ENCODE results near the gene TLE4. TPM values are rescaled to one million over a fixed set of nuclear protein-coding genes. Genes with fewer than 3 reads are reported as not detected.

Gene TLE4
- polyA plus RNA-seq, 1 of the 3 experiments (the other 2 are of a cell fraction), result 40.4 TPM

DNA sequence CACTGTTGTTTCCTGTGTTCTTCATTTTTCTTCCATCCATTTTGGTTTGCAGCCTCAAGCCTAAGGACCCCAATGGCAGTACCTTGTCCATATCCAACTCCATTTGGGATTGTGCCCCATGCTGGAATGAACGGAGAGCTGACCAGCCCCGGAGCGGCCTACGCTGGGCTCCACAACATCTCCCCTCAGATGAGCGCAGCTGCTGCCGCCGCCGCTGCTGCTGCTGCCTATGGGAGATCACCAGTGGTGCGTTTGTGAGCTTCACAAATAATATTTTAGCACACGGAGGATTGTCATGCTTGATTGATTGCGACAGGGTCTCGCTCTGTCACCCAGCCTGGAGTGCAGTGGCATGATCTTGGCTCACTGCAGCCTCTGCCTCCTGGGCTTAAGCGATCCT is 136.8 kb downstream of the TLE4 start:
- H3K9me3 ChIP-seq, result no peaks in the 10 kb centered on the region
- H3K79me2 ChIP-seq (ENCODE audit: insufficient read depth), result peaks cover 5% of the 10 kb centered on the region; the same call in 1 of the 2 replicates
- no peak overlapping the region for H3K9ac ChIP-seq
- no peak overlapping the region for H2AFZ ChIP-seq (ENCODE audit: low read depth)
- no peaks in the 10 kb centered on the region for H3K27me3 ChIP-seq (ENCODE audit: insufficient read depth)
- ChIA-PET CTCF (interaction anchor here (0.9 to 1.4 kb wide), 3 partner anchors 9 to 23 kb away, joined by 3 to 5 read pairs (median 3); no protein-coding TSS in a partner anchor), POLR2A (interaction anchor here (0.6 kb wide), 1 partner anchor 34 kb away, joined by 3 read pairs; no protein-coding TSS in a partner anchor)
- H4K20me1 ChIP-seq (ENCODE audit: insufficient read depth), result no peaks in the 10 kb centered on the region
- H3K4me1 ChIP-seq (ENCODE audit: control insufficient read depth in 1 of 2, insufficient read depth in 2 of 2, low read depth in 1 of 2, low read length in 1 of 2), result no peaks in the 10 kb centered on the region
- 96% methylated on average over 13 of the region's 13 CpGs for WGBS (ENCODE audit: low lambda C conversion rate)
- no peaks in the 10 kb centered on the region for H3F3A ChIP-seq (replicated peaks; ENCODE audit: insufficient read depth)
- H3K9me2 ChIP-seq, result no peaks in the 10 kb centered on the region
- H3K27ac ChIP-seq (ENCODE audit: low read depth in 2 of 2, low read length in 1 of 2), result no peak overlapping the region
- TF ChIP-seq, protein P1, sequence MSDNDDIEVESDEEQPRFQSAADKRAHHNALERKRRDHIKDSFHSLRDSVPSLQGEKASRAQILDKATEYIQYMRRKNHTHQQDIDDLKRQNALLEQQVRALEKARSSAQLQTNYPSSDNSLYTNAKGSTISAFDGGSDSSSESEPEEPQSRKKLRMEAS (IDR thresholded peaks at IDR 0.05; ENCODE audit: low read depth), result no peak
- no peak for TF ChIP-seq RFX5 (IDR thresholded peaks at IDR 0.05; ENCODE audit: low read length)
- TF ChIP-seq, protein P2, sequence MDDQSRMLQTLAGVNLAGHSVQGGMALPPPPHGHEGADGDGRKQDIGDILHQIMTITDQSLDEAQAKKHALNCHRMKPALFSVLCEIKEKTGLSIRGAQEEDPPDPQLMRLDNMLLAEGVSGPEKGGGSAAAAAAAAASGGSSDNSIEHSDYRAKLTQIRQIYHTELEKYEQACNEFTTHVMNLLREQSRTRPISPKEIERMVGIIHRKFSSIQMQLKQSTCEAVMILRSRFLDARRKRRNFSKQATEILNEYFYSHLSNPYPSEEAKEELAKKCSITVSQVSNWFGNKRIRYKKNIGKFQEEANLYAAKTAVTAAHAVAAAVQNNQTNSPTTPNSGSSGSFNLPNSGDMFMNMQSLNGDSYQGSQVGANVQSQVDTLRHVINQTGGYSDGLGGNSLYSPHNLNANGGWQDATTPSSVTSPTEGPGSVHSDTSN (IDR thresholded peaks at IDR 0.05), result no peak
- no peak for TF ChIP-seq EP300 (IDR thresholded peaks at IDR 0.05; ENCODE audit: borderline replicate concordance in 1 of 2, low read depth in 1 of 2, low read length in 1 of 2)
- no peak for TF ChIP-seq NFIC (IDR thresholded peaks at IDR 0.05; ENCODE audit: borderline replicate concordance)
- no peak for TF ChIP-seq JUND (IDR thresholded peaks at IDR 0.05)
- TF ChIP-seq GATA2 (CRISPR knock-in tag; IDR thresholded peaks at IDR 0.05), result no peak
- TF ChIP-seq, protein P3, sequence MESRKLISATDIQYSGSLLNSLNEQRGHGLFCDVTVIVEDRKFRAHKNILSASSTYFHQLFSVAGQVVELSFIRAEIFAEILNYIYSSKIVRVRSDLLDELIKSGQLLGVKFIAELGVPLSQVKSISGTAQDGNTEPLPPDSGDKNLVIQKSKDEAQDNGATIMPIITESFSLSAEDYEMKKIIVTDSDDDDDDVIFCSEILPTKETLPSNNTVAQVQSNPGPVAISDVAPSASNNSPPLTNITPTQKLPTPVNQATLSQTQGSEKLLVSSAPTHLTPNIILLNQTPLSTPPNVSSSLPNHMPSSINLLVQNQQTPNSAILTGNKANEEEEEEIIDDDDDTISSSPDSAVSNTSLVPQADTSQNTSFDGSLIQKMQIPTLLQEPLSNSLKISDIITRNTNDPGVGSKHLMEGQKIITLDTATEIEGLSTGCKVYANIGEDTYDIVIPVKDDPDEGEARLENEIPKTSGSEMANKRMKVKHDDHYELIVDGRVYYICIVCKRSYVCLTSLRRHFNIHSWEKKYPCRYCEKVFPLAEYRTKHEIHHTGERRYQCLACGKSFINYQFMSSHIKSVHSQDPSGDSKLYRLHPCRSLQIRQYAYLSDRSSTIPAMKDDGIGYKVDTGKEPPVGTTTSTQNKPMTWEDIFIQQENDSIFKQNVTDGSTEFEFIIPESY (IDR thresholded peaks at IDR 0.05; ENCODE audit: borderline replicate concordance, low read depth), result no peak
- no peak for TF ChIP-seq SMC3 (IDR thresholded peaks at IDR 0.05; ENCODE audit: low read depth, low read length)
- TF ChIP-seq SIN3A (IDR thresholded peaks at IDR 0.05; ENCODE audit: borderline replicate concordance, low read depth, low read length), result no peak
- no peak overlapping the region for H3K4me3 ChIP-seq (ENCODE audit: low read depth in 2 of 2, low read length in 1 of 2)
- no peak overlapping the region for H3K4me2 ChIP-seq
- DNase-seq, result no peak
- peaks cover 87 to 88% of the 10 kb centered on the region in 2 experiments for H3K36me3 ChIP-seq (replicated peaks in 1 of 2; ENCODE audit: control insufficient read depth in 1 of 2, insufficient read depth in 2 of 2, low read length in 1 of 2)

DNA sequence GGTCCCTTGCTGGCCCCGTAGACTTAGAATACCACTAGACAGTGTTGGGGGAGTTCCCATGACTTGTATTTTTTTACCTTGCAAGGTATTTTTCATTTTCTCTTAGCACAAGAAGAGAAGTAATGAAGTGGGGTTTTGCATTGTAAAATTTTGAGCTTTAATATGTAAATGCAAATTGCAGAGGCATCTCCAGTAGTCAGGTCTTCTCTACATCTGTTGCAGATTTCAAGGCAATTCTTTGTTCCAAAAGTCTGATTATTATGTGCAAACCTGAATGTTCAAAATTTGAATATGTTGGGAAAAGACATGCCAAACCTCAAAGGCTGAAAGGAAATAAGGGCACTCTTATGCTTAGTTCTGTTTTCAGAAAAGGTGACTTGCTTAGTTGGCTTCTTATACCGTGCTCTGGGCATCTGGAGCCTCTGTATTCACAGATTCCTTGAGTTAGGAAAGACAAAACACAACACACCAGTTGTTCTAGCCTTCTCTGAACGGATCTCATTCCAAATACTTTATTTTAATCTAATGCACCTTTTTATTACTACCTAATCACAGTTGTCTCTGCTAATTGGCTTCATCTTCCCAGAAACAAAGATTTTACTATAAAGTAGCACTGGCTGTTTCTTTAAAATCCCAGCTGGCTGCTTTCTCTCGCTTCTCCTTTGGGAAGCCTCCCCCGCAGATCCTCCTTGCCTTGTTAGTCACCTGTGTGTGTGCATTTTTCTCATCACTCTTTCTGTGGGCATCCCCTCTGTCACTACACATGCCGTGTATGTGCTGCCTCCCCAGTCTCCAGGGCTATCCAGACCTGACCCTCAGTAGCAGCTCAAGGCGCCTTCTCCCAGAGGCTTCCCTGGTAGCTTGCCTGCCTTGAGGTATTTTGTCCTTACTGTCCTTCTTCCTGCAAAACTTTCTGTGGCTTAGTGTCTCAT is 138.2 kb downstream of the TLE4 start:
- CTCF ChIA-PET, result no interaction called here
- WGBS (ENCODE audit: low lambda C conversion rate), result 95% methylated on average over 7 of the region's 7 CpGs

More for the DNA sequence above, 138.2 kb downstream of the TLE4 start:
- no peaks in the 10 kb centered on the region for H3K4me1 ChIP-seq (ENCODE audit: control insufficient read depth in 1 of 2, insufficient read depth in 2 of 2, low read depth in 1 of 2, low read length in 1 of 2)
- H4K20me1 ChIP-seq (ENCODE audit: insufficient read depth), result no peaks in the 10 kb centered on the region
- no peak overlapping the region for H3K27ac ChIP-seq (ENCODE audit: low read depth in 2 of 2, low read length in 1 of 2)
- POLR2A ChIA-PET, result no interaction called here
- H3K4me3 ChIP-seq (ENCODE audit: low read depth in 2 of 2, low read length in 1 of 2), result no peak overlapping the region
- no peaks in the 10 kb centered on the region for H3K27me3 ChIP-seq (ENCODE audit: insufficient read depth)
- TF ChIP-seq, protein P4, sequence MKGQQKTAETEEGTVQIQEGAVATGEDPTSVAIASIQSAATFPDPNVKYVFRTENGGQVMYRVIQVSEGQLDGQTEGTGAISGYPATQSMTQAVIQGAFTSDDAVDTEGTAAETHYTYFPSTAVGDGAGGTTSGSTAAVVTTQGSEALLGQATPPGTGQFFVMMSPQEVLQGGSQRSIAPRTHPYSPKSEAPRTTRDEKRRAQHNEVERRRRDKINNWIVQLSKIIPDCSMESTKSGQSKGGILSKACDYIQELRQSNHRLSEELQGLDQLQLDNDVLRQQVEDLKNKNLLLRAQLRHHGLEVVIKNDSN (IDR thresholded peaks at IDR 0.05; ENCODE audit: borderline replicate concordance, low read depth), result no peak
- TF ChIP-seq EZH2phosphoT487 (IDR thresholded peaks at IDR 0.05; ENCODE audit: borderline replicate concordance, low read depth), result no peak
- TF ChIP-seq RFX5 (IDR thresholded peaks at IDR 0.05; ENCODE audit: low read length), result no peak
- no peaks in the 10 kb centered on the region for H3K9me2 ChIP-seq
- H3F3A ChIP-seq (replicated peaks; ENCODE audit: insufficient read depth), result no peaks in the 10 kb centered on the region
- peaks cover 87 to 93% of the 10 kb centered on the region in 2 experiments for H3K36me3 ChIP-seq (replicated peaks in 1 of 2; ENCODE audit: control insufficient read depth in 1 of 2, insufficient read depth in 2 of 2, low read length in 1 of 2)
- no peak overlapping the region for H3K9ac ChIP-seq
- no peak for DNase-seq
- peaks cover 6% of the 10 kb centered on the region; the same call in 1 of the 2 replicates for H3K79me2 ChIP-seq (ENCODE audit: insufficient read depth)
- H3K9me3 ChIP-seq, result no peaks in the 10 kb centered on the region
- H2AFZ ChIP-seq (ENCODE audit: low read depth), result no peak overlapping the region
- no peak overlapping the region for H3K4me2 ChIP-seq

Measured in SK-N-SH (cell line).